Activated CD8-positive, alpha-beta memory T cell treated with anti-CD3 and anti-CD28 coated beads, Interleukin-2, amount 50 U/mL, for 24 hours (primary cell): ENCODE measurements around the gene PLEKHB1.

Experiments
- DNase-seq: peaks from one replicate; pipeline ENCODE4 v3.0.0-alpha.2; 2020; ENCODE audit errors: extremely low read depth

The PLEKHB1 gene

GRCh38 chr11:73645972-73646631 is at the start of gene PLEKHB1:
TSS of gene PLEKHB1 (plus strand) at chr11:73646581. CDS start at chr11:73646609, 28 bp downstream.
- DNase-seq = no peak

GRCh38 chr11:73597336-73597955 is 48.9 kb upstream of the PLEKHB1 start:
- no peak for DNase-seq

- DNase-seq = peak; percentile 69
These were observed 48.2 kb upstream of the PLEKHB1 start, which contains the start of gene FAM168A for GRCh38 chr11:73597956-73598718. TSS of gene FAM168A (minus strand) at chr11:73598112. CDS start at chr11:73468474, 129,638 bp downstream.

- DNase-seq = no peak
These were observed 47.5 kb upstream of the PLEKHB1 start for GRCh38 chr11:73598719-73599379.

- no peak for DNase-seq
These were observed 33.7 kb upstream of the PLEKHB1 start for GRCh38 chr11:73612601-73613140.

- DNase-seq = no peak
These were observed 31.8 kb upstream of the PLEKHB1 start for GRCh38 chr11:73614591-73614990.

GRCh38 chr11:73622926-73623593 is 23.3 kb upstream of the PLEKHB1 start:
- no peak for DNase-seq

- no peak for DNase-seq
These were observed 22.7 kb upstream of the PLEKHB1 start for GRCh38 chr11:73623686-73624085.

- peak; percentile 31 for DNase-seq
These were observed 20.6 kb upstream of the PLEKHB1 start for GRCh38 chr11:73625696-73626318.

GRCh38 chr11:73629907-73630306 is 16.5 kb upstream of the PLEKHB1 start:
- no peak for DNase-seq

- no peak for DNase-seq
These were observed 13.4 kb upstream of the PLEKHB1 start for GRCh38 chr11:73632996-73633395.

GRCh38 chr11:73633999-73634398 is 12.4 kb upstream of the PLEKHB1 start:
- DNase-seq = no peak

- no peak for DNase-seq
These were observed 10.7 kb upstream of the PLEKHB1 start for GRCh38 chr11:73635721-73636120.

- DNase-seq = no peak
These were observed 10.1 kb upstream of the PLEKHB1 start for GRCh38 chr11:73636249-73636648.

GRCh38 chr11:73637012-73637411 is 9.4 kb upstream of the PLEKHB1 start:
- no peak for DNase-seq

- no peak for DNase-seq
These were observed 5.8 kb upstream of the PLEKHB1 start for GRCh38 chr11:73640592-73640991.

GRCh38 chr11:73641668-73642067 is 4.7 kb upstream of the PLEKHB1 start:
- DNase-seq = no peak

GRCh38 chr11:73645121-73645969 is 1.0 kb upstream of the PLEKHB1 start:
- no peak for DNase-seq

- peak; percentile 83 for DNase-seq
These were observed 1.2 kb downstream of the PLEKHB1 start for GRCh38 chr11:73647459-73648100.
